ENCODE measurements around the gene DGKE. TPM values are rescaled to one million over a fixed set of nuclear protein-coding genes. Genes with fewer than 3 reads are reported as not detected.

Gene DGKE
- total RNA-seq, 2 experiments from 2014 or later, result 22.4 to 27.4 TPM

- H3K36me3 Mint-ChIP-seq (ENCODE audit: low read depth), result peaks cover 79% of the 10 kb centered on the region
- peaks cover 11% of the 10 kb centered on the region for H3K4me1 Mint-ChIP-seq
Measured at GRCh38 chr17:56902348-56902747, 68.4 kb downstream of the DGKE start.

GRCh38 chr17:56903560-56903959 is 69.6 kb downstream of the DGKE start:
- ChIA-PET POLR2A (interaction anchor here (1.8 kb wide), 1 partner anchor 10 kb away, joined by 6 read pairs; the partner anchor contains the start of gene TRIM25), CTCF (no interaction called here)
- Mint-ChIP-seq H3K4me1 (peaks cover 17% of the 10 kb centered on the region), H3K9me3 (ENCODE audit: low read depth) (no peaks in the 10 kb centered on the region), H3K27me3 (no peaks in the 10 kb centered on the region), H3K27ac (no peak overlapping the region), H3K4me3 (no peak overlapping the region), H3K36me3 (ENCODE audit: low read depth) (peaks cover 77% of the 10 kb centered on the region)
- ATAC-seq (no peak), DNase-seq (no peak)
- intact Hi-C loops (cut with DNase I, micrococcal nuclease), result no loop called here

More at GRCh38 chr17:56902348-56902747, 68.4 kb downstream of the DGKE start:
- Mint-ChIP-seq H3K9me3 (ENCODE audit: low read depth) (no peaks in the 10 kb centered on the region), H3K27me3 (no peaks in the 10 kb centered on the region), H3K27ac (no peak overlapping the region), H3K4me3 (no peak overlapping the region)
- no peak for DNase-seq
- intact Hi-C loops (cut with DNase I, micrococcal nuclease), result no loop called here
- CTCF ChIA-PET, result interaction anchor here (0.8 to 1.9 kb wide), 3 partner anchors 12 to 34 kb away, joined by 3 to 6 read pairs (median 3); no protein-coding TSS in a partner anchor
- no peak for ATAC-seq
- POLR2A ChIA-PET, result no interaction called here

- ChIA-PET CTCF (interaction anchor here (0.8 to 1.6 kb wide), 3 partner anchors 16 to 88 kb away, joined by 3 to 4 read pairs (median 3); no protein-coding TSS in a partner anchor), POLR2A (interaction anchor here (0.6 kb wide), 1 partner anchor 93 kb away, joined by 3 read pairs; no protein-coding TSS in a partner anchor)
- Mint-ChIP-seq H3K4me3 (no peak overlapping the region), H3K27ac (peak overlapping the region; percentile 67), H3K36me3 (ENCODE audit: low read depth) (peaks cover 78% of the 10 kb centered on the region), H3K9me3 (ENCODE audit: low read depth) (no peaks in the 10 kb centered on the region), H3K4me1 (peaks cover 44% of the 10 kb centered on the region), H3K27me3 (no peaks in the 10 kb centered on the region)
- intact Hi-C loops (cut with DNase I, micrococcal nuclease), result no loop called here
- ATAC-seq, result peak; percentile 61
- DNase-seq, result peak; percentile 61
Measured at GRCh38 chr17:56908001-56908542, 74.1 kb downstream of the DGKE start.

- CTCF ChIA-PET, result interaction anchor here (0.6 to 1.8 kb wide), 4 partner anchors 19 to 43 kb away, joined by 3 to 5 read pairs (median 4); no protein-coding TSS in a partner anchor
- DNase-seq (no peak), ATAC-seq (no peak)
- H3K9me3 Mint-ChIP-seq (ENCODE audit: low read depth), result no peaks in the 10 kb centered on the region
- H3K4me3 Mint-ChIP-seq, result peak overlapping the region; percentile 90
- H3K4me1 Mint-ChIP-seq, result peaks cover 43% of the 10 kb centered on the region
- H3K36me3 Mint-ChIP-seq (ENCODE audit: low read depth), result peaks cover 66% of the 10 kb centered on the region
- POLR2A ChIA-PET, result interaction anchor here (0.6 kb wide), 1 partner anchor 130 kb away, joined by 3 read pairs; no protein-coding TSS in a partner anchor
- intact Hi-C loops (cut with DNase I, micrococcal nuclease), result loop anchor here in 1 of 2 experiments (5.0 kb wide), 1 partner anchor 318 kb away; the partner anchor contains the start of gene NOG
- H3K27ac Mint-ChIP-seq, result peak overlapping the region; percentile 79
- H3K27me3 Mint-ChIP-seq, result no peaks in the 10 kb centered on the region
Measured at GRCh38 chr17:56909742-56910508, 76.0 kb downstream of the DGKE start.

GRCh38 chr17:56910509-56911235 is 76.7 kb downstream of the DGKE start:
- H3K27me3 Mint-ChIP-seq, result no peaks in the 10 kb centered on the region
- no peak for ATAC-seq
- no peak for DNase-seq
- intact Hi-C loops (cut with DNase I, micrococcal nuclease), result loop anchor here in 1 of 2 experiments (5.0 kb wide), 1 partner anchor 318 kb away; the partner anchor contains the start of gene NOG
- peak overlapping the region; percentile 79 for H3K27ac Mint-ChIP-seq
- H3K4me3 Mint-ChIP-seq, result peak overlapping the region; percentile 90
- CTCF ChIA-PET, result interaction anchor here (1.0 to 1.8 kb wide), 5 partner anchors 13 to 42 kb away, joined by 3 to 5 read pairs (median 4); no protein-coding TSS in a partner anchor
- peaks cover 50% of the 10 kb centered on the region for H3K4me1 Mint-ChIP-seq
- H3K36me3 Mint-ChIP-seq (ENCODE audit: low read depth), result peaks cover 65% of the 10 kb centered on the region
- POLR2A ChIA-PET, result interaction anchor here (0.6 kb wide), 1 partner anchor 130 kb away, joined by 3 read pairs; no protein-coding TSS in a partner anchor
- no peaks in the 10 kb centered on the region for H3K9me3 Mint-ChIP-seq (ENCODE audit: low read depth)

GRCh38 chr17:56912105-56912999 is 78.4 kb downstream of the DGKE start:
- Mint-ChIP-seq H3K36me3 (ENCODE audit: low read depth) (peaks cover 52% of the 10 kb centered on the region), H3K27ac (peak overlapping the region; percentile 94), H3K4me3 (peak overlapping the region; percentile 90), H3K4me1 (peaks cover 65% of the 10 kb centered on the region), H3K9me3 (ENCODE audit: low read depth) (peaks cover 3% of the 10 kb centered on the region), H3K27me3 (no peaks in the 10 kb centered on the region)
- CTCF ChIA-PET, result interaction anchor here (1.0 to 1.4 kb wide), 4 partner anchors 11 to 48 kb away, joined by 3 to 4 read pairs (median 3); partner anchors contain the start of gene COIL
- ATAC-seq (no peak), DNase-seq (no peak)
- intact Hi-C loops (cut with DNase I, micrococcal nuclease), result loop anchor here in 1 of 2 experiments (5.0 kb wide), 1 partner anchor 320 kb away; the partner anchor contains the start of gene NOG
- POLR2A ChIA-PET, result interaction anchor here (0.8 to 1.1 kb wide), 3 partner anchors 8 to 62 kb away, joined by 3 read pairs; no protein-coding TSS in a partner anchor

GRCh38 chr17:56913000-56913311 is 79.0 kb downstream of the DGKE start:
- intact Hi-C loops (cut with DNase I, micrococcal nuclease), result loop anchor here in 1 of 2 experiments (5.0 kb wide), 1 partner anchor 321 kb away; the partner anchor contains the start of gene NOG
- no peaks in the 10 kb centered on the region for H3K27me3 Mint-ChIP-seq
- H3K27ac Mint-ChIP-seq, result peak overlapping the region; percentile 94
- POLR2A ChIA-PET, result interaction anchor here (0.8 to 1.4 kb wide), 3 partner anchors 8 to 62 kb away, joined by 3 to 6 read pairs (median 3); no protein-coding TSS in a partner anchor
- CTCF ChIA-PET, result interaction anchor here (1.0 to 1.5 kb wide), 4 partner anchors 8 to 48 kb away, joined by 3 to 5 read pairs (median 4); partner anchors contain the start of gene COIL
- H3K4me1 Mint-ChIP-seq, result peaks cover 66% of the 10 kb centered on the region
- peaks cover 7% of the 10 kb centered on the region for H3K9me3 Mint-ChIP-seq (ENCODE audit: low read depth)
- peak overlapping the region; percentile 90 for H3K4me3 Mint-ChIP-seq
- DNase-seq (no peak), ATAC-seq (no peak)
- peaks cover 52% of the 10 kb centered on the region for H3K36me3 Mint-ChIP-seq (ENCODE audit: low read depth)

- ATAC-seq, result peak; percentile 17
- no peak for DNase-seq
- H3K27ac Mint-ChIP-seq, result peak overlapping the region; percentile 94
- ChIA-PET CTCF (interaction anchor here (0.8 to 1.5 kb wide), 8 partner anchors 9 to 78 kb away, joined by 3 to 6 read pairs (median 4); partner anchors contain the start of gene COIL), POLR2A (interaction anchor here (0.8 to 1.4 kb wide), 4 partner anchors 9 to 127 kb away, joined by 3 to 6 read pairs (median 4); no protein-coding TSS in a partner anchor)
- H3K27me3 Mint-ChIP-seq, result no peaks in the 10 kb centered on the region
- peak overlapping the region; percentile 90 for H3K4me3 Mint-ChIP-seq
- H3K4me1 Mint-ChIP-seq, result peaks cover 62% of the 10 kb centered on the region
- intact Hi-C loops (cut with DNase I, micrococcal nuclease), result loop anchor here in 1 of 2 experiments (5.0 kb wide), 1 partner anchor 321 kb away; the partner anchor contains the start of gene NOG
- peaks cover 48% of the 10 kb centered on the region for H3K36me3 Mint-ChIP-seq (ENCODE audit: low read depth)
- peaks cover 7% of the 10 kb centered on the region for H3K9me3 Mint-ChIP-seq (ENCODE audit: low read depth)
Measured at GRCh38 chr17:56913353-56913866, 79.5 kb downstream of the DGKE start.

- H3K36me3 Mint-ChIP-seq (ENCODE audit: low read depth), result peaks cover 42% of the 10 kb centered on the region
- intact Hi-C loops (cut with DNase I, micrococcal nuclease), result loop anchor here in 1 of 2 experiments (1.0 to 5.0 kb wide), 5 partner anchors 26 to 322 kb away; partner anchors contain the start of genes COIL, DGKE, NOG and SCPEP1
- peak within 1 kb of the TSS; percentile 95 for H3K27ac Mint-ChIP-seq
- no peaks in the 10 kb centered on the region for H3K27me3 Mint-ChIP-seq
- POLR2A ChIA-PET, result interaction anchor here (0.8 to 1.4 kb wide), 4 partner anchors 9 to 127 kb away, joined by 3 to 6 read pairs (median 4); no protein-coding TSS in a partner anchor
- CTCF ChIA-PET, result interaction anchor here (0.5 to 1.5 kb wide), 7 partner anchors 9 to 79 kb away, joined by 3 to 6 read pairs (median 5); no protein-coding TSS in a partner anchor
- peak; percentile 66 for ATAC-seq
- peaks cover 61% of the 10 kb centered on the region for H3K4me1 Mint-ChIP-seq
- peaks cover 7% of the 10 kb centered on the region for H3K9me3 Mint-ChIP-seq (ENCODE audit: low read depth)
- peak; percentile 97 for DNase-seq
- peak within 1 kb of the TSS; percentile 90 for H3K4me3 Mint-ChIP-seq
Measured at GRCh38 chr17:56913867-56914580, 80.1 kb downstream of the DGKE start, which contains the start of gene TRIM25. TRIM25 (minus strand) TSS chr17:56914049; CDS start chr17:56913988, 61 bp downstream.
